NT2/D1 (cell line): ENCODE measurements around the gene PCNX4.

Experiments used
- SUZ12 ChIP-seq: IDR thresholded peaks from 2 replicates; pipeline ENCODE4 v1.6.1; 2011; ENCODE audit not compliant: insufficient read length, insufficient read depth; ENCODE audit errors: extremely low read depth
- ZNF274 ChIP-seq: IDR thresholded peaks from 2 replicates; pipeline ENCODE4 v1.6.1; 2011; ENCODE audit warnings: mild to moderate bottlenecking, low read depth, low read length

DNA sequence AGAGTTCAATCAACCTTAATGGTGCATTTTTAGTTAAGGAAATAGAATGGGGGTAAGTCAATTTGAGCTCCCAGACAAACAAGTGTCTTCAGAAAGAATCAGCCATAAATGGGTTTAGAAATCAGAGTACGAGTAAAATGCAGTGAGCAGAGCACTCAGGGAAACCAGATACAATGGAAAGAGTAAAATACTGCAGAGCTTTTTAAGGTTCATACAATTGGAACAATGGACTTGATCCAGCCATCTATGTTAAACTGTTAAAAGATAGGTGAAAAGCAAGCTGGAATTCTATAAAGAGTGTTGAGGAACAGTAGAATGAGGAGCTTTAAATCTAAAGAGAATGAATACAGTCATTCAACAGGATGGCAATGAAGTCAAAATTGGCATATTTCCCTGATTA lies 23.8 kb upstream of the PCNX4 start:
- TF ChIP-seq ZNF274, result no peak
- TF ChIP-seq SUZ12, result no peak
